ENCODE data around the gene PTPRT. TPM values are rescaled to one million over a fixed set of nuclear protein-coding genes. Genes with fewer than 3 reads are reported as not detected.

The PTPRT gene
- polyA plus RNA-seq, 3 donors = not detected

- Histone ChIP-seq H3K4me2 (replicated peaks; ENCODE audit: extremely low read depth, low read length, poor library complexity, severe bottlenecking) (no peak overlapping the region), H3K4me3 (replicated peaks in 1 of 3; ENCODE audit: low read depth in 2 of 3, low read length in 3 of 3) (no peak overlapping the region), H3K27me3 (ENCODE audit: control insufficient read depth in 2 of 2, insufficient read depth in 2 of 2, low read length in 2 of 2) (no peaks in the 10 kb centered on the region), H3K79me2 (ENCODE audit: insufficient read depth, low read length) (no peaks in the 10 kb centered on the region), H3K4me1 (ENCODE audit: control insufficient read depth in 1 of 2, insufficient read depth in 2 of 2, low read length in 2 of 2) (no peaks in the 10 kb centered on the region), H4K20me1 (ENCODE audit: insufficient read depth, low read length) (no peaks in the 10 kb centered on the region), H3K27ac (ENCODE audit: low read depth in 1 of 2, low read length in 2 of 2) (no peak overlapping the region), H3K9ac (ENCODE audit: insufficient read depth, low read length, poor library complexity, severe bottlenecking) (no peak overlapping the region), H3K9me3 (replicated peaks in 1 of 2; ENCODE audit: control insufficient read depth in 1 of 2, insufficient read depth in 1 of 2, low read length in 2 of 2) (peaks cover 5 to 7% of the 10 kb centered on the region in 2 donors), H2AFZ (ENCODE audit: insufficient read depth, low read depth, low read length, poor library complexity, severe bottlenecking) (no peak overlapping the region), H3K36me3 (replicated peaks in 1 of 2; ENCODE audit: control insufficient read depth in 1 of 2, insufficient read depth in 2 of 2, low read length in 2 of 2) (no peaks in the 10 kb centered on the region)
- H3K4me1 Mint-ChIP-seq = no peaks in the 10 kb centered on the region
- peaks cover 0 to 2% (median 0%) of the 10 kb centered on the region in 3 donors for H3K27me3 Mint-ChIP-seq (ENCODE audit: low read depth in 3 of 3)
- H3K9me3 Mint-ChIP-seq = peaks cover 1 to 16% (median 9%) of the 10 kb centered on the region in 7 donors
- DNase-seq = no peak
- intact Hi-C loops (cut with micrococcal nuclease) = no loop called here
- no peaks in the 10 kb centered on the region for H3K36me3 Mint-ChIP-seq
- no peak overlapping the region for H3K27ac Mint-ChIP-seq
- WGBS (ENCODE audit: insufficient coverage) = 88% methylated on average over 2 of the region's 3 CpGs
- no peak overlapping the region for H3K4me3 Mint-ChIP-seq
- TF ChIP-seq, protein P1, sequence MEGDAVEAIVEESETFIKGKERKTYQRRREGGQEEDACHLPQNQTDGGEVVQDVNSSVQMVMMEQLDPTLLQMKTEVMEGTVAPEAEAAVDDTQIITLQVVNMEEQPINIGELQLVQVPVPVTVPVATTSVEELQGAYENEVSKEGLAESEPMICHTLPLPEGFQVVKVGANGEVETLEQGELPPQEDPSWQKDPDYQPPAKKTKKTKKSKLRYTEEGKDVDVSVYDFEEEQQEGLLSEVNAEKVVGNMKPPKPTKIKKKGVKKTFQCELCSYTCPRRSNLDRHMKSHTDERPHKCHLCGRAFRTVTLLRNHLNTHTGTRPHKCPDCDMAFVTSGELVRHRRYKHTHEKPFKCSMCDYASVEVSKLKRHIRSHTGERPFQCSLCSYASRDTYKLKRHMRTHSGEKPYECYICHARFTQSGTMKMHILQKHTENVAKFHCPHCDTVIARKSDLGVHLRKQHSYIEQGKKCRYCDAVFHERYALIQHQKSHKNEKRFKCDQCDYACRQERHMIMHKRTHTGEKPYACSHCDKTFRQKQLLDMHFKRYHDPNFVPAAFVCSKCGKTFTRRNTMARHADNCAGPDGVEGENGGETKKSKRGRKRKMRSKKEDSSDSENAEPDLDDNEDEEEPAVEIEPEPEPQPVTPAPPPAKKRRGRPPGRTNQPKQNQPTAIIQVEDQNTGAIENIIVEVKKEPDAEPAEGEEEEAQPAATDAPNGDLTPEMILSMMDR (IDR thresholded peaks at IDR 0.05) = no peak
These were observed 797.9 kb downstream of the PTPRT start for GRCh38 chr20:42391807-42392206.

DNA sequence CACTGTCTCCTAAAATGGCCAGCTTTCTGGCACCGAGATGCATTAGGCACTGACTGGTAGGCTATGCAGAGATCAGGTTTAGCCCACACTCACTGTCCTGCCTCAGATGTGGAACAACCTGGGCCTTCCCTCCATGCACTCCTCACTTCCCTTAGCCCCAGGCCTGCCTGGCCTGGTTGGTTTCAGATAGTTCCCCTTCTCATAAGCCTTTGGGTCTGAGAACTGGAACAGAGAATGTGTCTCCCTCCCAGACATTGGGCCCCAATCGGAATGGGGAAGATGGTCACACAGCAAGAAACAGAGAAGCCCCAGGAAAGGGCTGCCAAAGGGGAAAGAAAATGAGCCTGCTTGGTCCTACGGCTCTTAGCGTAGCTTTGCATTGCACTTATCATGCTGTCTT lies 809.4 kb downstream of the PTPRT start:
- no peak overlapping the region for H3K4me3 Mint-ChIP-seq
- H3K79me2 ChIP-seq (ENCODE audit: insufficient read depth, low read length) = no peaks in the 10 kb centered on the region
- H3K36me3 Mint-ChIP-seq = no peaks in the 10 kb centered on the region
- 92% methylated on average over 4 of the region's 4 CpGs for WGBS (ENCODE audit: insufficient coverage)
- no peaks in the 10 kb centered on the region for H3K4me1 Mint-ChIP-seq
- H3K27me3 ChIP-seq (ENCODE audit: control insufficient read depth in 2 of 2, insufficient read depth in 2 of 2, low read length in 2 of 2) = no peaks in the 10 kb centered on the region
- peaks cover 3 to 10% (median 6%) of the 10 kb centered on the region in 7 donors for H3K9me3 Mint-ChIP-seq
- H3K4me1 ChIP-seq (ENCODE audit: control insufficient read depth in 1 of 2, insufficient read depth in 2 of 2, low read length in 2 of 2) = no peaks in the 10 kb centered on the region
- no peak overlapping the region for H3K4me3 ChIP-seq (replicated peaks in 1 of 3; ENCODE audit: low read depth in 2 of 3, low read length in 3 of 3)
- no peak overlapping the region for H2AFZ ChIP-seq (ENCODE audit: insufficient read depth, low read depth, low read length, poor library complexity, severe bottlenecking)
- no peaks in the 10 kb centered on the region for H3K36me3 ChIP-seq (replicated peaks in 1 of 2; ENCODE audit: control insufficient read depth in 1 of 2, insufficient read depth in 2 of 2, low read length in 2 of 2)
- H3K9ac ChIP-seq (ENCODE audit: insufficient read depth, low read length, poor library complexity, severe bottlenecking) = no peak overlapping the region
- TF ChIP-seq, protein P1 (IDR thresholded peaks at IDR 0.05) = no peak
- peaks cover 0 to 3% (median 1%) of the 10 kb centered on the region in 3 donors for H3K27me3 Mint-ChIP-seq (ENCODE audit: low read depth in 3 of 3)
- peaks cover 7 to 16% of the 10 kb centered on the region in 2 donors for H3K9me3 ChIP-seq (replicated peaks in 1 of 2; ENCODE audit: control insufficient read depth in 1 of 2, insufficient read depth in 1 of 2, low read length in 2 of 2)
- intact Hi-C loops (cut with micrococcal nuclease) = no loop called here
- DNase-seq = no peak
- H3K4me2 ChIP-seq (replicated peaks; ENCODE audit: extremely low read depth, low read length, poor library complexity, severe bottlenecking) = no peak overlapping the region
- no peak overlapping the region for H3K27ac Mint-ChIP-seq
- H3K27ac ChIP-seq (ENCODE audit: low read depth in 1 of 2, low read length in 2 of 2) = no peak overlapping the region
- no peaks in the 10 kb centered on the region for H4K20me1 ChIP-seq (ENCODE audit: insufficient read depth, low read length)

Data from CD14-positive monocyte (primary cell).